ENCODE measurements around the gene EIF4E3. TPM values are rescaled to one million over a fixed set of nuclear protein-coding genes. Genes with fewer than 3 reads are reported as not detected.

The EIF4E3 gene
- total RNA-seq, 1 donor: 0.43 TPM

GRCh38 chr3:71724171-71724453, 1.1 kb downstream of the EIF4E3 start:
- peak overlapping the region; percentile 72 for H3K4me3 ChIP-seq (ENCODE audit: low read depth, low read length)
- no peak for TF ChIP-seq CTCF (IDR thresholded peaks at IDR 0.05; ENCODE audit: insufficient read depth, low read depth, low read length)
- DNase-seq (ENCODE audit: low read depth): no peak

GRCh38 chr3:71723452-71724170, 1.6 kb downstream of the EIF4E3 start:
- H3K4me3 ChIP-seq (ENCODE audit: low read depth, low read length): no peak overlapping the region
- DNase-seq (ENCODE audit: low read depth): no peak
- TF ChIP-seq CTCF (IDR thresholded peaks at IDR 0.05; ENCODE audit: insufficient read depth, low read depth, low read length): no peak

GRCh38 chr3:71722693-71723092, 2.5 kb downstream of the EIF4E3 start:
- no peak overlapping the region for H3K4me3 ChIP-seq (ENCODE audit: low read depth, low read length)
- no peak for DNase-seq (ENCODE audit: low read depth)
- TF ChIP-seq CTCF (IDR thresholded peaks at IDR 0.05; ENCODE audit: insufficient read depth, low read depth, low read length): no peak

- TF ChIP-seq CTCF (IDR thresholded peaks at IDR 0.05; ENCODE audit: insufficient read depth, low read depth, low read length): no peak
- no peak overlapping the region for H3K4me3 ChIP-seq (ENCODE audit: low read depth, low read length)
These were observed 3.5 kb downstream of the EIF4E3 start for GRCh38 chr3:71721651-71722157.

GRCh38 chr3:71721002-71721401, 4.2 kb downstream of the EIF4E3 start:
- no peak overlapping the region for H3K4me3 ChIP-seq (ENCODE audit: low read depth, low read length)
- no peak for DNase-seq (ENCODE audit: low read depth)
- TF ChIP-seq CTCF (IDR thresholded peaks at IDR 0.05; ENCODE audit: insufficient read depth, low read depth, low read length): no peak

More at GRCh38 chr3:71721651-71722157, 3.5 kb downstream of the EIF4E3 start:
- DNase-seq (ENCODE audit: low read depth): no peak

- no peak for TF ChIP-seq CTCF (IDR thresholded peaks at IDR 0.05; ENCODE audit: insufficient read depth, low read depth, low read length)
- DNase-seq (ENCODE audit: low read depth): no peak
- H3K4me3 ChIP-seq (ENCODE audit: low read depth, low read length): no peak overlapping the region
These were observed 7.1 kb downstream of the EIF4E3 start for GRCh38 chr3:71718072-71718471.

GRCh38 chr3:71714595-71714994, 10.6 kb downstream of the EIF4E3 start:
- H3K4me3 ChIP-seq (ENCODE audit: low read depth, low read length): no peak overlapping the region
- DNase-seq (ENCODE audit: low read depth): no peak
- TF ChIP-seq CTCF (IDR thresholded peaks at IDR 0.05; ENCODE audit: insufficient read depth, low read depth, low read length): no peak
